Measurements from ENCODE around the gene KIAA1755. TPM values are rescaled to one million over a fixed set of nuclear protein-coding genes. Genes with fewer than 3 reads are reported as not detected.

The KIAA1755 gene
- total RNA-seq, 1 experiment from 2014 or later, result 0.17 TPM

- Mint-ChIP-seq H3K36me3 (ENCODE audit: insufficient read depth in 1 of 3, low read depth in 3 of 3) (no peaks in the 10 kb centered on the region), H3K4me1 (peaks cover 8 to 11% of the 10 kb centered on the region in 2 experiments; a peak in 3 of 4 replicates), H3K9me3 (peaks cover 0 to 2% of the 10 kb centered on the region in 2 experiments; a peak in 1 of 5 replicates), H3K27ac (no peak overlapping the region), H3K4me3 (no peak overlapping the region), H3K27me3 (ENCODE audit: low read depth) (peaks cover 9% of the 10 kb centered on the region)
- DNase-seq, result peak; percentile 43
- Histone ChIP-seq H2BK120ac (ENCODE audit: low read depth, low read length, poor library complexity, severe bottlenecking) (no peak overlapping the region), H2BK5ac (ENCODE audit: insufficient read length, low read length) (no peak overlapping the region), H3K79me2 (ENCODE audit: insufficient read depth, low read length) (no peaks in the 10 kb centered on the region), H4K91ac (ENCODE audit: insufficient read length, low read depth, low read length) (no peak overlapping the region), H3K4me2 (ENCODE audit: insufficient read depth, insufficient read length, low read length) (no peak overlapping the region), H3K23me2 (ENCODE audit: insufficient read length, low read depth, low read length, poor library complexity, severe bottlenecking) (peaks cover 4% of the 10 kb centered on the region), H2BK12ac (ENCODE audit: insufficient read length, low read depth, low read length) (no peak overlapping the region), H3K18ac (ENCODE audit: insufficient read length, low read depth, low read length) (no peak overlapping the region), H3K56ac (ENCODE audit: insufficient read length, low read depth, low read length) (no peak overlapping the region), H2BK15ac (ENCODE audit: low read depth, low read length) (no peak overlapping the region), H4K5ac (ENCODE audit: insufficient read length, low read depth, low read length) (no peak overlapping the region), H2AFZ (ENCODE audit: low read length) (no peak overlapping the region), H3K9me3 (ENCODE audit: control insufficient read depth, low read depth, low read length) (no peaks in the 10 kb centered on the region), H3K27me3 (ENCODE audit: insufficient read depth, low read length) (no peaks in the 10 kb centered on the region), H2AK5ac (ENCODE audit: insufficient read length, low read length) (no peak overlapping the region), H3T11ph (ENCODE audit: low read length) (no peak overlapping the region), H2BK20ac (ENCODE audit: low read depth, low read length, poor library complexity, severe bottlenecking) (no peak overlapping the region), H3K79me1 (ENCODE audit: insufficient read depth, low read depth, low read length, poor library complexity, severe bottlenecking) (no peaks in the 10 kb centered on the region), H3K9ac (ENCODE audit: extremely low read depth, insufficient read length, low read length) (no peak overlapping the region), H4K8ac (replicated peaks; ENCODE audit: insufficient read length, low read depth, low read length) (no peak overlapping the region), H3K4ac (ENCODE audit: low read depth, low read length) (no peak overlapping the region), H3K27ac (ENCODE audit: insufficient read length, low read depth, low read length) (no peak overlapping the region), H3K14ac (ENCODE audit: insufficient read depth, low read length) (no peak overlapping the region), H3K4me1 (ENCODE audit: insufficient read depth, low read length) (no peaks in the 10 kb centered on the region), H4K20me1 (ENCODE audit: control insufficient read depth, insufficient read depth, insufficient read length) (no peaks in the 10 kb centered on the region), H3K23ac (ENCODE audit: insufficient read length, low read depth, low read length) (no peak overlapping the region)
- no CpG with 5 or more reads among the region's 7 CpGs for WGBS (ENCODE audit: extremely low coverage, insufficient read length, low lambda C conversion rate)
- TF ChIP-seq CTCF (conservative IDR thresholded peaks at IDR 0.05), result no peak
Observed at GRCh38 chr20:38167851-38168760, 92.4 kb downstream of the KIAA1755 start.

All from H9 (cell line).